GM19351 (cell line): ENCODE measurements around the gene UROS.

Experiments used
- ATAC-seq: cut with Tn5 transposase; IDR thresholded peaks from one replicate; pipeline ENCODE4 v1.9.1; 2021; ENCODE audit warnings: mild to moderate bottlenecking, moderate library complexity; ENCODE audit not compliant: unreplicated experiment

The UROS gene

GRCh38 chr10:125822878-125823662 lies at the start of gene UROS, which contains the start of gene BCCIP:
Gene UROS (minus strand): TSS chr10:125823258. CDS start chr10:125816499, 6,759 bp downstream.
Gene BCCIP (plus strand): TSS chr10:125823546. CDS start chr10:125823558, 12 bp downstream.
- ATAC-seq: peak; percentile 63

DNA sequence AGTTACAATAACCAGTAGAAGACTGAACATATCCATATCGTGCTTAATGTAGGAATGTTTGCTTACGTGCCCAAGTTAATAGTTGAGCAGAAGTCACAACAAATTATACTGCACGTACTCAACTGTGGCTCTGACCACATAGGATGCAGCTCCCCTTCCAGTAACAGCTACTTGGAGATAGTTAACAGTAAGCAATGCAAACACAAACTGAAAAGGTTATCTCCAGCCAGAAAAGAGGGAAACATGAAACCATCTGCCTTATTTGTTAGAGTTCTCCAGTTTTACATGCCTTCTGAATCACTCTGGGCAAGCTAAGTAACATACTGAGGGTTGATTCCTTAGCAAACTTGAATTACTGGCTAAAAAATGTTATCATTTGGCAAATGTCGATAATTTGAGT lies 48.3 kb upstream of the UROS start:
- no peak for ATAC-seq

- peak; percentile 89 for ATAC-seq
Observed at GRCh38 chr10:125868372-125868975, 45.4 kb upstream of the UROS start.

DNA sequence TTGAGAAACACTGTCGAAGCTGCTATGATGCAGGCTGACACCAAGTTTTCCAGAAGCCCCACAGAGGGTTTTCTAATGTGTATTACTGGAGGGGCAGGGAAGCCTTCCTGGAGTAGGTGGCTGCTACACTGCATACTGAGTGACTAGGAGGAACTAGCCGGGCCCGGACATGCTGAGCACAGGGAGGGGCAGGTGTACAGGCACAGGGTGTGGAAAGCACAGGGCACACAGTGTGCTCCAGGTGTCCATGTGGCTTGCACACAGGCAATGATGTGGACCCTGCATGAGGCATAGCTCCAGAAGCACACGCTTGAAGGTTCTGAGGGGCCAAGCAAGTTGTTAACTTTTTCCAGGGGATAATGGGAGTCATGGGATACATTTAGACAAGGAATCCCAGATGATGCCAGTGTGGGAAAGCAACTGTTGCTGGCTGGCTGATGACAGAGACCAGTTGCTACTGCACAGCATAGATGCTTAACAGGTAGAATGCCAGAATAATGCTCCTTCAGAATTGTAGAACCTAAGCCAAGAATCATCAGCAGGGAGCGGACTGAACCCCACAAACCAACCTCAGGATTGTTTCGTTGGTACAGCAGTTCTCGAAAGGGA lies 43.5 kb upstream of the UROS start:
- no peak for ATAC-seq

GRCh38 chr10:125865120-125865519 lies 42.1 kb upstream of the UROS start:
- ATAC-seq: no peak

DNA sequence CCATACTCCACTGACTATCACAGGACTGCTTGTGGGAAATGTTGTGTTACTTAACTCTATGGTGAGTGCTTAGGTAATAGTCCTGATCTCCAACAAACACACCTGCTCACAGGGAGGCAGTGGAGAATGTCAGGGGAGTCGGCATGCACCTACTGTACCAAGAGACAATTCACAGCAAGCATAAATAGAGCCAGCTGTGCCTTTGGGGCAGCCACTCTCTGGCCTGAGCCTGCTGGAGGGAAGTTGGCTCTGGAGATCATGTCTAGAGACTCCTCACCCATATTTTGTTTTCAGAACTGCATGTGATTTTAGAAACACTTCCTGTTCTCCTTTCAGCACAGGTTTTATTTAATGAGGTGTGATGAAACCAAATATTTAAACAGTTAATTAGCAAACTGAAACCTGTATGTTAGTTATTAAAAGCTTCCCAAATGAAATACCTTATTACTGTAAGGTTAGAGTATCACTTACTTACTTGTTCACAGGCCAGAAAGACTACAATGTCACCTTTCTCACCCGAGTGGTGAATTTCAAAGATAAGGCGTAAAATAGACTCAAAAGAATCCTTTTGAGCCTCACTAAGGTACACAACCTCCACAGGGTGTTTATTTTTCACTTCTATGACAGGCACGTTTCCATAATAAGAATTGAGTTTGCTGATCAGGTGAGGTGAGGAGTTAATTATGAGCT lies 36.2 kb upstream of the UROS start:
- no peak for ATAC-seq

DNA sequence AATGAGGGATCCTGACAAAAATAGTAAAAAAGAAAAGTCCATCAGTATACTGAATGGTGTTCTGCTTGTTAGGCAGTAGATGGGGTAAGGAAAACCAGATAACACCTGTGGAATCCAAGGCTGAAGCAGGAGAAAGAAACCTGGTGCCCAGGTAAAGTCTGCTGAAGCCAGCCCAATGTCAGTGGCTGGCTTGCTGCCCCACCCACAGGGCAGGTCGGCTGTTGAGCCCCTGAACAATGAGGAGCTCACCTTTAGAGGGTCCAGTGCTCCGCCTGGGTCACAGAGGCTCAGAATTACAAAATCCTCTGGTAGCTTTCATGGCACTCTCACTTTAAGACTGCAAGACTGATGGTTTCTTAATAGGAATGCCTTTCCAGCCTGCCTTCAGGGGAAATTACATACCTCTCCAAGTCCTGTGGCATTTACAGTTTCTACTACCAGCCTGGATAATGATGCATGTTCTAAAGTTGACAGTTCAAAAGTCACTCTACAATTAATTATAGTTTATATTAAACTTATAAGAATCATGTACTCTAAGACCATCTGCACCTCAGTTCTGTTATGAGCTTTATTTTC lies 34.2 kb upstream of the UROS start:
- ATAC-seq: no peak

DNA sequence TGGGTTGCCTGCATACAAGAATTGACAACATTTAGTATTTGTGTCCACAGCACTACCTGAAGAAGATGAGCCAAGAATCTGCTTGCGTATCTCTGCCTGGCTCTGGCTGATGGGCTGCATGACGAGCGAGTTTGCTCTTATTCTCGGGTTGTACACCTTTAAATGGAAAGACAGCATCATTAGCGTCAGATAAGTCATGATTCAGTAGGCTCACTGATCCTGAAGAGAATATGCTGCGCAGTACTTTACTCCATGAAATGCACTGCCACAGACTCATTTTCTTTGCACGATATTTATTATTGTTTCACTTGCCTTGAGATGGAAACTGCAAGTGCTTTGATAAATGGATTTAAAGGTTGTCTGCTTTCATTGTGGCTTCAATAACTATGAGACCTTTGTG lies 29.4 kb upstream of the UROS start:
- ATAC-seq: no peak

- ATAC-seq: no peak
Observed at GRCh38 chr10:125850766-125851731, 28.0 kb upstream of the UROS start.

DNA sequence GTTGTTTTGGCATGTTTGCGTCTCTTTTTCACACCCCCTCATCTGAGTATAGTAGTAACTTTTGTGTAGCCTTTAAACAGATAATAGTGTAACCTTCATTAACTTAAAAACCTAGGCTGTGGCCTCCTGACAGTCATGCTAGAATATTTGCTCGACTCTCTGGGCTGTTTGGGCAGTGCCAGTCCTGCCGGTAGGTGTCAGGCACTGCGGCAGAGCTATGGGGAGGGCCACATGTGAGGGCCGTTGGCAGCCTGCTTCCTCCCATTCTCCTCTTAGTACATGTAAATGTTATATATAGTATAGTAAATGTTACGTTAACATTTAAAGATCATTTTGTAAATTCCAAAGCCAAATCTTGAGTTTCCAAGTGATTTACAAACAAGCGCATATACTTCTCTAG lies 26.4 kb upstream of the UROS start:
- no peak for ATAC-seq

DNA sequence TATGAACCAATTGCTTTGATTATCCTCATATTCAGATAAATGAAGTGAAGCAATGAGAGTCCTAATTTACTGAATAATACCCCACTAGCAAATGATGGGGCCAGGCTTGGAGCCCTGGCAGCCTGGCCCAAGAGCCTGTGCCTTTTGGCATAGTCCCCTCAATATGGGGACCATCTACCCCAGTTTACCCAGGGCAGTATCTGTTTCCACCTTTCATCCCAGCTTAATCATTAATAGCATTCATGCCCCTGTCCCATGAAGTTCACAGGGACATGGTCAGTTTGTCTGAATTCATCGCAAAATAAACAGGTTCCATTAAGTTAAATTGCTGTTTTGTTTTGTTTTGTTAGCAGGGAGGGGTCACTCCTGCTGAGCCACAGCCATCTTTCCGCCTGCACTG lies 25.8 kb upstream of the UROS start:
- no peak for ATAC-seq

DNA sequence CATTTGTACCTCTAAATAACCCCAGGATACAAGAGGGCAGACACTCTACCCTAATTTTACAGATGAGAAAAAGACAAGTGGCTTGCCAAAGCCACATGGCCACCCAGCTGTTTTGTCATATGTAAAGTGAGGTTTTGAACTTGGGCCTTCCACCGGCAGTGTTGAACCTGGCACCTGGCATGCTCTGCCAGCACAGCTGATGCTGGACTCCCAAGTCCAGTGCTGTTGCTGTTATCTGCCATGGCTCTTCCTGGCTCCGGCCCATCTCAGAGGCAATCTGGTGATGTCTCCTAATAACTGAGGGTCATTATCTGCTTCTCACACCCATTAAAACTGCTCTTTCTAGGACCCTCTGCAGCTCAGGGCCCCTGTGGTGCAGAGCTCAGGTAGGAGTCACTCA lies 25.3 kb upstream of the UROS start:
- no peak for ATAC-seq

GRCh38 chr10:125846894-125847293 lies 23.8 kb upstream of the UROS start:
- ATAC-seq: peak; percentile 59

DNA sequence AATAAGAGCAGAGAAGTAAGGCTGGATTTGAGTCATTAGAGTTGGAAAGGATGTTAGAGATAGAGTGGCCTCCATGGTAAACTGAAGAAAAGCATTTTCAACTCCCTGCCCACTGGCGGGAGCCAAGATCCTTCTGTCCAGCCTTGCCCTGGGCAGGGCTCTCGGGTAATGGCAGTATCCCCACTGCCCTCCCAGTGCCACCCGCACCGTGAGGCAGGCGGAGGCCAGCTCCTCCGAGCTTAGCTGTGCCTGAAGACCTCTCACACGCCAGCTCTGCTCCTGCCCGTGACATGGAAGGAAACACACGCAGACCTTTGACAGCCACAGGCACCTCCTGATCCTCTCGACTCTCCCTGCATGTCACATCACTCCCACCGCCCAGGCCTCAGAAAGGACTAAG lies 22.6 kb upstream of the UROS start:
- no peak for ATAC-seq

DNA sequence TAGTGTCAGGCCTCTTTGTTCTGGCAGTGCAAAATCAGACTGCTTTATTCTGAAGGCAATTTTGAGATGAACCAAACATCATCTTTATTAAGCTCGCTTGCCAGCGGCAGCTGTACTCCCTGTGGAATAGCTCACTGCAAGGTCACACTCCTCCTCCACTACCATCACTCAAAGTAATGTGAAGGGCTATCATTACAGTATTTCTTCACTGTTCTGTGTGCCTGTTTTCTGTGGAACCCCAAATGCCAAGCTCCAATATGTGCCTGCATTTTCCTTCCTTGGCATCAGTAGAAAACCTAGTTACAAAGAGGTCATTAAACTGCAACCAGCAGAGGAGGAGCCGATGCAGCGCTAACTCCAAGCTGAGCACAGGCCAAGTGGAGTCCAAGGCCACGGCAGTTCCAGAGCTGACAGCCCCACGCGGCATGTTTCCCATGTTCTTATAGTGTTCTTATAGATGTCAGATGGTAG lies 21.7 kb upstream of the UROS start:
- no peak for ATAC-seq

DNA sequence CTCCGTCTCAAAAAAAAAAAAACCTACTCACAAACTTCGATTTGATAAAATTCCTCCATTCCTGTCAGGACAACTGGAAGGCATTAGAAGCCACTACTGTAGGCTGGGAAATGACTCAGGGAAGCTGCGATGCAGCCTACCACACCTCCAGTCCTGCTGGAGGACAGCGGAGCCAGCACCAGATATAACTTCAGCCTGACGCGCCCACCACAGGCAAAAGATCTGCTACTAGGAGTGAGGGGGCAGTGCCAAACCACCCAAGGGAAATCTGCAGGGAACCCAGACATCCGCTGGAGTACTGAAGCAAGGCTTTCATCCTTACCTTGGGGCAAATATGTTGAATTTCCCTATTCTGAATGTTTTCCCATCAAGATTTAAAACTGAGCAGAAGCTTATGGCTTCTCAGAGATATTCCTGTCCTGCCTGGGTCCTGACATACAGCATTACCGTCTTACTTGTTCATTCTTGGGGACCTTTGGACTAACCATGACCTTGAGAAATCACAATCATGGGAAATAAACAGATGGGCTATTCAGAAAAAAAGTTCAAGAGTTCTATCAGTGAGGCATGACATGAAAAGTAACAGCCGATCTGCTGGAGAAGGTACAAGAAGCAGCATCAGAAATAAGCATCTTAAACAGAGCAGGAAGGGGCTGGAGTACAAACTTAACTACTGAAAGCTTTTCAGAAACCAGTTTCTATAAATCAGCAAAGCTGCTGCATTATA lies 20.7 kb upstream of the UROS start:
- no peak for ATAC-seq

- ATAC-seq: no peak
Observed at GRCh38 chr10:125840955-125841354, 17.9 kb upstream of the UROS start.

DNA sequence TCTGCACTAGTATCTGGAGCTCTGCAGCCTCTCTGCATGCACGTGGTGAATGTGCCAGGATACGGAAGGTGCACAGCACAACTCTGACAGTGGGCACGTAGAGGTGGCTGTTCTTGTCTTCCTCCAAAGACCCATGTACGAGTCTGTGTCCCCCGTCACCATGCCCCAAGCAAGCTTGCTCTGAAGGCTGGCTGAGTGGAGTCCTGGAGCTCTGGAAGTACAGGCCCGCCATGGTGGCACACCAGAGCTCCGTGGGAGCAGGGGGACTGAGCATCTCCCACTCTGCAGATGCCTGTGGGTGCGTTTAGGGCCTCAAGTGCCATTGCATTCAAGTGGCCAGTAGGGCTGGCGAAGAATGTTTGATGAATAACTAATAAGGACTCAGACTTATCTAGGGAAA lies 17.3 kb upstream of the UROS start:
- ATAC-seq: no peak
